Ovary (tissue), 9 donors: Measurements from ENCODE around the gene TANC1. TPM values are rescaled to one million over a fixed set of nuclear protein-coding genes. Genes with fewer than 3 reads are reported as not detected.

Experiments used
- DNase-seq, 5 donors: peaks; one replicate each; pipeline ENCODE4 v3.0.0-alpha.2; 2019 to 2020
- H3K27ac ChIP-seq, 2 donors: fragments of 200-600 bp; one replicate each; pipeline versions ENCODE4 v1.5.1 to v1.8.0; 2019 to 2022
- H3K27me3 ChIP-seq: fragments of 200-600 bp; one replicate; pipeline ENCODE4 v1.8.0; 2022
- H3K36me3 ChIP-seq: fragments of 200-600 bp; sonication (generic); one replicate; pipeline ENCODE4 v1.5.1; 2019
- H3K4me1 ChIP-seq: one replicate; pipeline ENCODE4 v1.8.1; 2013; ENCODE audit warnings: mild to moderate bottlenecking, moderate library complexity; ENCODE audit not compliant: insufficient read depth
- H3K4me3 ChIP-seq: fragments of 200-600 bp; sonication (generic); one replicate; pipeline ENCODE4 v1.5.1; 2017
- H3K9me3 ChIP-seq, 2 donors: fragments of 200-600 bp in 1 of 2; sonication (generic) in 1 of 2; one replicate each; pipeline versions ENCODE4 v1.5.1 to v1.8.1; 2013 to 2019; ENCODE audit warnings: mild to moderate bottlenecking in 1 of 2, moderate library complexity in 1 of 2
- EP300 ChIP-seq: sonication (generic); formaldehyde crosslinking; IDR thresholded peaks from one replicate; pipeline ENCODE4 v1.6.1; 2017; ENCODE audit warnings: antibody characterized with exemption
- POLR2A ChIP-seq: fragments of 450-650 bp; IDR thresholded peaks from one replicate; pipeline ENCODE4 v1.6.1; 2017; ENCODE audit warnings: antibody characterized with exemption, mild to moderate bottlenecking, moderate library complexity
- WGBS, 3 donors: extraction: QIAGEN DNeasy Blood & Tissue Kit in 1 of 3; methylation state at CpG; one replicate each; pipeline versions ENCODE4 v1.1.5 to v1.1.7; 2013 to 2017; 5-methylcytosine and 5-hydroxymethylcytosine counted together
- intact Hi-C, 4 donors: fragments of 100-400 bp; cut with DNase I; formaldehyde crosslinking; loops; one replicate each; pipeline versions ENCODE4 v1.11.0 to v1.15.1; 2022 to 2023
- polyA plus RNA-seq, 2 donors: library from polyadenylated mRNA; stranded (reverse); fragments of 200-250 nt in 1 of 2; fragments of 350-450 nt in 1 of 2; fragmentation: Illumina TruSeq in 1 of 2; extraction: RNeasy Lipid Tissue Mini Kit (QIAGEN cat#74804) in 1 of 2; gene quantifications; one replicate each; pipeline ENCODE4 v1.2.3, GENCODE V29; 2013 to 2014
- total RNA-seq, 7 donors: library from RNA; depleted of rRNA in 2 of 7; stranded (reverse); fragments of >200 nt in 2 of 7; fragmentation: NEBNext Ultra II Directional in 3 of 7; extraction: Animal tissue kit (Norgen Biotek cat#: 25700) in 3 of 7; gene quantifications; one replicate each; pipeline versions ENCODE4 v1.1.0 to v1.2.4, GENCODE V29; 2016 to 2023
- TF ChIP-seq, protein P1 (sequence below), 3 donors: fragments of 450-650 bp in 2 of 3; fragments of 200-600 bp in 1 of 3; IDR thresholded peaks; one replicate each; pipeline versions ENCODE4 v1.5.1 to v1.8.0; 2016 to 2022; ENCODE audit warnings: antibody characterized with exemption in 3 of 3, mild to moderate bottlenecking in 1 of 3
- donor health status: DM: no; HTN: no; CAD: no; lungs with moderate emphysema.
- donor health status: DM: no; HTN: no; CAD: no.
- donor health status: Bipolar disorder and iron deficiency.
- donor health status: DM: yes; HTN: yes; CAD: no.
- donor health status: DM: no; HTN: no; CAD: no.
- donor health status: DM: yes; HTN: yes; CAD: no.

TANC1 gene
- total and polyA plus RNA-seq, 9 donors = 12.2 to 39.2 (median 25.8) TPM

DNA sequence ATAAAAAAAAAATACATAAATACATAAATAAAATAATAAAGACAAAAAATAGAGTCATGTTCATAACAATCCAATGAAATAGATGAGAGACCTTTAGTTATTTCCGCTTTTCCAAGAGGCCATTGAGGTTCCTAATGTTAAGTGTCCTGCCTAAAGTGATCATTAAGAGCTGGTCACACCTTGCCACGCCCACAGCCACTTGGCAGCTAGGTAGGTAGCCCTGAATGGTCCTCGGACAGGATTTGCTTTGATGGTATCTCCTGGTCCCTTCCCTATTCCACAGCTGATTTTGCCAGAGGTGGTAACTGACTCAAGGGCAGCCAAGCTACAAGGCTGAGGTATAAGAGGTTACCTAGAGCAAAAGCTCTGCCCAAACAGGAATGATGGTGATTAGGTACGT, 24.5 kb upstream of the TANC1 start:
- no peaks in the 10 kb centered on the region for H3K27me3 ChIP-seq
- no peak for DNase-seq
- 88 to 97% (median 93%) methylated on average over 4 of the region's 4 CpGs for WGBS, 3 donors
- H3K4me1 ChIP-seq = no peaks in the 10 kb centered on the region
- H3K4me3 ChIP-seq = no peak overlapping the region
- no peak overlapping the region for H3K27ac ChIP-seq
- TF ChIP-seq POLR2A (no peak), EP300 (no peak)
- TF ChIP-seq, protein P1, sequence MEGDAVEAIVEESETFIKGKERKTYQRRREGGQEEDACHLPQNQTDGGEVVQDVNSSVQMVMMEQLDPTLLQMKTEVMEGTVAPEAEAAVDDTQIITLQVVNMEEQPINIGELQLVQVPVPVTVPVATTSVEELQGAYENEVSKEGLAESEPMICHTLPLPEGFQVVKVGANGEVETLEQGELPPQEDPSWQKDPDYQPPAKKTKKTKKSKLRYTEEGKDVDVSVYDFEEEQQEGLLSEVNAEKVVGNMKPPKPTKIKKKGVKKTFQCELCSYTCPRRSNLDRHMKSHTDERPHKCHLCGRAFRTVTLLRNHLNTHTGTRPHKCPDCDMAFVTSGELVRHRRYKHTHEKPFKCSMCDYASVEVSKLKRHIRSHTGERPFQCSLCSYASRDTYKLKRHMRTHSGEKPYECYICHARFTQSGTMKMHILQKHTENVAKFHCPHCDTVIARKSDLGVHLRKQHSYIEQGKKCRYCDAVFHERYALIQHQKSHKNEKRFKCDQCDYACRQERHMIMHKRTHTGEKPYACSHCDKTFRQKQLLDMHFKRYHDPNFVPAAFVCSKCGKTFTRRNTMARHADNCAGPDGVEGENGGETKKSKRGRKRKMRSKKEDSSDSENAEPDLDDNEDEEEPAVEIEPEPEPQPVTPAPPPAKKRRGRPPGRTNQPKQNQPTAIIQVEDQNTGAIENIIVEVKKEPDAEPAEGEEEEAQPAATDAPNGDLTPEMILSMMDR (IDR thresholded peaks at IDR 0.05) = no peak
- no peaks in the 10 kb centered on the region for H3K36me3 ChIP-seq
- H3K9me3 ChIP-seq = no peaks in the 10 kb centered on the region
- intact Hi-C loops = no loop called here

- no peak for TF ChIP-seq EP300
- TF ChIP-seq POLR2A = no peak
- TF ChIP-seq, protein P1 (IDR thresholded peaks at IDR 0.05) = no peak
- no peaks in the 10 kb centered on the region for H3K9me3 ChIP-seq
- H3K27me3 ChIP-seq = no peaks in the 10 kb centered on the region
- H3K4me3 ChIP-seq = no peak overlapping the region
- no peak for DNase-seq
- intact Hi-C loops = no loop called here
- 43 to 56% (median 46%) methylated on average over 6 of the region's 6 CpGs for WGBS, 3 donors
- H3K36me3 ChIP-seq = no peaks in the 10 kb centered on the region
- no peak overlapping the region for H3K27ac ChIP-seq
- H3K4me1 ChIP-seq = peaks cover 5% of the 10 kb centered on the region
Observed at GRCh38 chr2:158948964-158949699, 19.3 kb upstream of the TANC1 start.

- no peaks in the 10 kb centered on the region for H3K27me3 ChIP-seq
- TF ChIP-seq, protein P1 (IDR thresholded peaks at IDR 0.05) = no peak
- TF ChIP-seq EP300 (no peak), POLR2A (no peak)
- no peaks in the 10 kb centered on the region for H3K36me3 ChIP-seq
- intact Hi-C loops = no loop called here
- DNase-seq = peak; percentile 34 to 42 (median 35)
- no peak overlapping the region for H3K4me3 ChIP-seq
- 0 to 5% (median 4%) methylated on average over 4 of the region's 4 CpGs for WGBS, 3 donors
- H3K27ac ChIP-seq = peak overlapping the region in 1 of 2 donors; percentile 49
- H3K4me1 ChIP-seq = peaks cover 7% of the 10 kb centered on the region
- no peaks in the 10 kb centered on the region for H3K9me3 ChIP-seq
Observed at GRCh38 chr2:158953454-158953853, 15.0 kb upstream of the TANC1 start.

GRCh38 chr2:158953926-158954763, 14.3 kb upstream of the TANC1 start:
- intact Hi-C loops = no loop called here
- 1 to 4% (median 3%) methylated on average over 5 of the region's 5 CpGs for WGBS, 3 donors
- DNase-seq = peak; percentile 80 to 89 (median 81)

More at GRCh38 chr2:158953926-158954763, 14.3 kb upstream of the TANC1 start:
- Histone ChIP-seq H3K4me1 (peaks cover 7% of the 10 kb centered on the region), H3K27ac (peak overlapping the region in 1 of 2 donors; percentile 55), H3K4me3 (no peak overlapping the region), H3K36me3 (no peaks in the 10 kb centered on the region), H3K9me3 (no peaks in the 10 kb centered on the region), H3K27me3 (no peaks in the 10 kb centered on the region)
- TF ChIP-seq EP300 = no peak
- no peak for TF ChIP-seq POLR2A
- TF ChIP-seq, protein P1 (IDR thresholded peaks at IDR 0.05) = no peak
